ENCODE results near the gene POLR1G. TPM values are rescaled to one million over a fixed set of nuclear protein-coding genes. Genes with fewer than 3 reads are reported as not detected.

Gene POLR1G
- total and polyA plus RNA-seq, 2 experiments from 2014 or later: 6.0 to 17.8 TPM

GRCh38 chr19:45439569-45440258 lies 33.3 kb downstream of the POLR1G start:
- DNase-seq (ENCODE audit: low read depth in 1 of 2, low spot score in 1 of 2): peak; percentile 82 to 93
- no peaks in the 10 kb centered on the region for H3K9me3 ChIP-seq (ENCODE audit: low read depth)
- H3K27ac ChIP-seq: peak overlapping the region; percentile 97
- peak; percentile 99 for TF ChIP-seq CTCF (IDR thresholded peaks at IDR 0.05; ENCODE audit: low read depth, low read length)
- peak overlapping the region; percentile 71 for H3K4me3 ChIP-seq
- H3K27me3 ChIP-seq: no peaks in the 10 kb centered on the region
- peaks cover 15% of the 10 kb centered on the region for H3K4me1 ChIP-seq (ENCODE audit: low read depth)
- H3K36me3 ChIP-seq: no peaks in the 10 kb centered on the region

GRCh38 chr19:45440259-45440638 lies 33.8 kb downstream of the POLR1G start:
- peaks cover 17% of the 10 kb centered on the region for H3K4me1 ChIP-seq (ENCODE audit: low read depth)
- TF ChIP-seq CTCF (IDR thresholded peaks at IDR 0.05; ENCODE audit: low read depth, low read length): no peak
- no peak for DNase-seq (ENCODE audit: low read depth in 1 of 2, low spot score in 1 of 2)
- H3K4me3 ChIP-seq: peak overlapping the region; percentile 71
- no peaks in the 10 kb centered on the region for H3K36me3 ChIP-seq
- no peaks in the 10 kb centered on the region for H3K9me3 ChIP-seq (ENCODE audit: low read depth)
- H3K27ac ChIP-seq: peak overlapping the region; percentile 97
- no peaks in the 10 kb centered on the region for H3K27me3 ChIP-seq

GRCh38 chr19:45440873-45441654 lies 34.6 kb downstream of the POLR1G start:
- no peak overlapping the region for H3K4me3 ChIP-seq
- DNase-seq (ENCODE audit: low read depth in 1 of 2, low spot score in 1 of 2): peak; percentile 58
- H3K4me1 ChIP-seq (ENCODE audit: low read depth): peaks cover 17% of the 10 kb centered on the region
- no peaks in the 10 kb centered on the region for H3K9me3 ChIP-seq (ENCODE audit: low read depth)
- no peaks in the 10 kb centered on the region for H3K36me3 ChIP-seq
- no peaks in the 10 kb centered on the region for H3K27me3 ChIP-seq
- H3K27ac ChIP-seq: peak overlapping the region; percentile 97
- no peak for TF ChIP-seq CTCF (IDR thresholded peaks at IDR 0.05; ENCODE audit: low read depth, low read length)

- no peaks in the 10 kb centered on the region for H3K9me3 ChIP-seq (ENCODE audit: low read depth)
- DNase-seq (ENCODE audit: low read depth in 1 of 2, low spot score in 1 of 2): no peak
- peaks cover 17% of the 10 kb centered on the region for H3K4me1 ChIP-seq (ENCODE audit: low read depth)
- H3K27me3 ChIP-seq: no peaks in the 10 kb centered on the region
- no peak overlapping the region for H3K27ac ChIP-seq
- no peak for TF ChIP-seq CTCF (IDR thresholded peaks at IDR 0.05; ENCODE audit: low read depth, low read length)
- H3K4me3 ChIP-seq: no peak overlapping the region
- H3K36me3 ChIP-seq: no peaks in the 10 kb centered on the region
Measured at GRCh38 chr19:45442408-45442777, 35.9 kb downstream of the POLR1G start.

- TF ChIP-seq CTCF (IDR thresholded peaks at IDR 0.05; ENCODE audit: low read depth, low read length): no peak
- DNase-seq (ENCODE audit: low read depth in 1 of 2, low spot score in 1 of 2): peak in 1 of 2 donors; percentile 48
Measured at GRCh38 chr19:45442778-45443461, 36.5 kb downstream of the POLR1G start.

More at GRCh38 chr19:45442778-45443461, 36.5 kb downstream of the POLR1G start:
- no peaks in the 10 kb centered on the region for H3K36me3 ChIP-seq
- H3K27me3 ChIP-seq: no peaks in the 10 kb centered on the region
- H3K27ac ChIP-seq: no peak overlapping the region
- H3K4me3 ChIP-seq: peak overlapping the region; percentile 37
- H3K4me1 ChIP-seq (ENCODE audit: low read depth): peaks cover 17% of the 10 kb centered on the region
- H3K9me3 ChIP-seq (ENCODE audit: low read depth): no peaks in the 10 kb centered on the region
